Memory B cell (primary cell): ENCODE results near the gene SRCIN1.
"Not testable (repeated sequence)": the region's sequence is repeated elsewhere in the genome, so short reads cannot be mapped to it uniquely, and the experiment has no call there.

Experiments
- ATAC-seq: fragments of 150-1000 bp; cut with Tn5 transposase; 2 replicates; pipeline ENCODE4 v1.10.0; 2021; ENCODE audit warnings: low read depth, mild to moderate bottlenecking, moderate library complexity
- DNase-seq, 2 donors: peaks; one replicate each; pipeline ENCODE4 v3.0.0; 2022; ENCODE audit warnings: low spot score in 2 of 2
- H3K27ac Mint-ChIP-seq: one replicate; pipeline ENCODE4 v1.8.0; 2022; ENCODE audit warnings: mild to moderate bottlenecking, moderate library complexity, mixed read lengths
- H3K27me3 Mint-ChIP-seq: one replicate; pipeline ENCODE4 v1.8.0; 2022; ENCODE audit warnings: mixed read lengths
- H3K36me3 Mint-ChIP-seq: one replicate; pipeline ENCODE4 v1.8.0; 2022; ENCODE audit warnings: mild to moderate bottlenecking, mixed read lengths
- H3K4me1 Mint-ChIP-seq: one replicate; pipeline ENCODE4 v1.8.0; 2022; ENCODE audit warnings: mixed read lengths
- H3K4me3 Mint-ChIP-seq: one replicate; pipeline ENCODE4 v1.8.0; 2022; ENCODE audit warnings: mild to moderate bottlenecking, moderate library complexity, mixed read lengths
- H3K9me3 Mint-ChIP-seq: one replicate; pipeline ENCODE4 v1.8.0; 2022; ENCODE audit warnings: mixed read lengths

SRCIN1 gene, protein sequence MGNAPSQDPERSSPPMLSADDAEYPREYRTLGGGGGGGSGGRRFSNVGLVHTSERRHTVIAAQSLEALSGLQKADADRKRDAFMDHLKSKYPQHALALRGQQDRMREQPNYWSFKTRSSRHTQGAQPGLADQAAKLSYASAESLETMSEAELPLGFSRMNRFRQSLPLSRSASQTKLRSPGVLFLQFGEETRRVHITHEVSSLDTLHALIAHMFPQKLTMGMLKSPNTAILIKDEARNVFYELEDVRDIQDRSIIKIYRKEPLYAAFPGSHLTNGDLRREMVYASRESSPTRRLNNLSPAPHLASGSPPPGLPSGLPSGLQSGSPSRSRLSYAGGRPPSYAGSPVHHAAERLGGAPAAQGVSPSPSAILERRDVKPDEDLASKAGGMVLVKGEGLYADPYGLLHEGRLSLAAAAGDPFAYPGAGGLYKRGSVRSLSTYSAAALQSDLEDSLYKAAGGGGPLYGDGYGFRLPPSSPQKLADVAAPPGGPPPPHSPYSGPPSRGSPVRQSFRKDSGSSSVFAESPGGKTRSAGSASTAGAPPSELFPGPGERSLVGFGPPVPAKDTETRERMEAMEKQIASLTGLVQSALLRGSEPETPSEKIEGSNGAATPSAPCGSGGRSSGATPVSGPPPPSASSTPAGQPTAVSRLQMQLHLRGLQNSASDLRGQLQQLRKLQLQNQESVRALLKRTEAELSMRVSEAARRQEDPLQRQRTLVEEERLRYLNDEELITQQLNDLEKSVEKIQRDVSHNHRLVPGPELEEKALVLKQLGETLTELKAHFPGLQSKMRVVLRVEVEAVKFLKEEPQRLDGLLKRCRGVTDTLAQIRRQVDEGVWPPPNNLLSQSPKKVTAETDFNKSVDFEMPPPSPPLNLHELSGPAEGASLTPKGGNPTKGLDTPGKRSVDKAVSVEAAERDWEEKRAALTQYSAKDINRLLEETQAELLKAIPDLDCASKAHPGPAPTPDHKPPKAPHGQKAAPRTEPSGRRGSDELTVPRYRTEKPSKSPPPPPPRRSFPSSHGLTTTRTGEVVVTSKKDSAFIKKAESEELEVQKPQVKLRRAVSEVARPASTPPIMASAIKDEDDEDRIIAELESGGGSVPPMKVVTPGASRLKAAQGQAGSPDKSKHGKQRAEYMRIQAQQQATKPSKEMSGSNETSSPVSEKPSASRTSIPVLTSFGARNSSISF

DNA sequence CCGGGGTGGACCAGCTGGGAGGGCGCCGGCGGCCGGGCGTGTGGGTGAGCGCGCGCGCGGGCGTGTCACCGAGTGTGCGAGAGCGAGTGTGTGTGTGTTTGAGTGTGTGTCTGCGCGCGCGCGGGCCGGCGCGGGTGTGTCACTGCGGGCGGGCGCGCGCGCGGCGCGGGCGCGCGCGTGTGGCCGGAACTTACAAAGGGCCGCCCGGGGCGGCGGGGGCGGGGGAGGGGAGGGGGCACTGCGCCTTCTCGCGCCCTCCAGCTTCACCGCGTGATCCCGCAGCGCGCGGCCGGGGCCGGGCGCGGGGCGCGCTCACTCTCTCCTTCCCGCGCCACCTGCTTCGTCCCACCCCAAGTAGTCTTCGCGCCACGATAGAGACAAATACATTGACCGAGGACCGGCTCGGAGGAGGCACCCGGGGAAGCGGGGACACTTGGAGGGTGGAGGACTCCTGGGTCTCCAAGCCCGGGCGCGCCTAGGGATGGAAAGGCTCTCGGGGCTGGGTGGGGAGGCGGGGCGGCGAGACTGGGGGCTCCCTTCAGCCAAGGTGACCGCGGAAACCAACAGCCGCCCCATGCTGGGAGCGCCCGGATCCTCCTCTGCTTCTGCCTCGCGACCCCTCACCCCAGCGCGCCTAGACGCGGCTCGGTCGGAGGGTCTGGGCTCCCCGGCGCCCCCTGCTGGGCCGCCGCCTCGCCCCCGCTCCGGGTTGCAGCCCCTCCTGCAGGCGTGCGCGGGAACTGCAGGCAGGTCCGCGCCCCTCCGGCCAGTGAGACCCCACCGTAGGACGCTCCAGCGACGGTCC, at the start of gene SRCIN1:
SRCIN1 (minus strand) TSS at position 112 of the 805 bp plus-strand sequence. CDS start 247 bp downstream, outside the sequence.
- Mint-ChIP-seq H3K4me1 (peaks cover 20% of the 10 kb centered on the region), H3K36me3 (no peaks in the 10 kb centered on the region), H3K4me3 (peak within 1 kb of the TSS; percentile 80), H3K27me3 (peaks cover 30% of the 10 kb centered on the region), H3K9me3 (no peaks in the 10 kb centered on the region), H3K27ac (no peak within 1 kb of the TSS)
- DNase-seq (peak; percentile 35 to 47), ATAC-seq (peak; percentile 55)

- DNase-seq (no peak), ATAC-seq (peak; percentile 38)
- H3K27ac Mint-ChIP-seq: no peak overlapping the region
- no peaks in the 10 kb centered on the region for H3K36me3 Mint-ChIP-seq
- peaks cover 5% of the 10 kb centered on the region for H3K4me1 Mint-ChIP-seq
- H3K9me3 Mint-ChIP-seq: no peaks in the 10 kb centered on the region
- H3K27me3 Mint-ChIP-seq: peaks cover 24% of the 10 kb centered on the region
- H3K4me3 Mint-ChIP-seq: no peak overlapping the region
Observed at GRCh38 chr17:38654411-38655398, 49.0 kb upstream of the SRCIN1 start.

- Mint-ChIP-seq H3K4me3 (no peak overlapping the region), H3K27ac (no peak overlapping the region), H3K9me3 (no peaks in the 10 kb centered on the region), H3K4me1 (peaks cover 5% of the 10 kb centered on the region), H3K36me3 (no peaks in the 10 kb centered on the region), H3K27me3 (peaks cover 21% of the 10 kb centered on the region)
- DNase-seq (no peak), ATAC-seq (peak; percentile 41)
Observed at GRCh38 chr17:38653679-38654078, 47.9 kb upstream of the SRCIN1 start.

GRCh38 chr17:38653230-38653629, 47.5 kb upstream of the SRCIN1 start:
- Mint-ChIP-seq H3K36me3 (no peaks in the 10 kb centered on the region), H3K4me3 (no peak overlapping the region), H3K4me1 (peaks cover 5% of the 10 kb centered on the region), H3K9me3 (no peaks in the 10 kb centered on the region), H3K27me3 (peaks cover 18% of the 10 kb centered on the region), H3K27ac (no peak overlapping the region)
- ATAC-seq (no peak), DNase-seq (no peak)

- H3K4me1 Mint-ChIP-seq, H3K36me3 Mint-ChIP-seq, H3K27ac Mint-ChIP-seq, H3K9me3 Mint-ChIP-seq, H3K4me3 Mint-ChIP-seq, ATAC-seq, H3K27me3 Mint-ChIP-seq, DNase-seq: not testable (repeated sequence)
Observed at GRCh38 chr17:38650653-38651173, 45.0 kb upstream of the SRCIN1 start.

GRCh38 chr17:38637951-38638350, 32.2 kb upstream of the SRCIN1 start:
- Mint-ChIP-seq H3K4me1 (no peaks in the 10 kb centered on the region), H3K36me3 (peaks cover 2% of the 10 kb centered on the region), H3K4me3 (no peak overlapping the region), H3K9me3 (peaks cover 2% of the 10 kb centered on the region), H3K27ac (no peak overlapping the region), H3K27me3 (peaks cover 15% of the 10 kb centered on the region)
- DNase-seq: no peak
- ATAC-seq: no peak

DNA sequence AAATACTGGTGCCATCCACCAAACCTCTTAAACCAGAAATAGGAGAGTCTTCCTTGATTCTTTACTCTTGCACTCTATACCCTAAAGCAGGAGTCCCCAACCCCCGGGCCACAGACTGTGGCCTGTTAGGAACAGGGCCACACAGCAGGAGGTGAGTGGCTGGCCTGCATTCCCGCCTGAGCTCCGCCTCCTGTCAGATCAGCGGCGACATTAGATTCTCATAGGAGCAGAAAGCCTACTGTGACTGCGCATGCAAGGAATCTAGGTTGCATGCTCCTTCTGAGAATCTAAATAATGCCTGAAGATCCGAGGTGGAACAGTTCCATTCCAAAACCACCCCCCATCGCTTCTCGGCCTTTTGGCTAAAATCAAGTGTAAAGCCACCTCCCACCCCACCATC, 30.3 kb upstream of the SRCIN1 start:
- Mint-ChIP-seq H3K27ac (no peak overlapping the region), H3K36me3 (peaks cover 2% of the 10 kb centered on the region), H3K4me3 (no peak overlapping the region), H3K27me3 (peaks cover 15% of the 10 kb centered on the region), H3K4me1 (no peaks in the 10 kb centered on the region), H3K9me3 (peaks cover 2% of the 10 kb centered on the region)
- DNase-seq (no peak), ATAC-seq (no peak)

DNA sequence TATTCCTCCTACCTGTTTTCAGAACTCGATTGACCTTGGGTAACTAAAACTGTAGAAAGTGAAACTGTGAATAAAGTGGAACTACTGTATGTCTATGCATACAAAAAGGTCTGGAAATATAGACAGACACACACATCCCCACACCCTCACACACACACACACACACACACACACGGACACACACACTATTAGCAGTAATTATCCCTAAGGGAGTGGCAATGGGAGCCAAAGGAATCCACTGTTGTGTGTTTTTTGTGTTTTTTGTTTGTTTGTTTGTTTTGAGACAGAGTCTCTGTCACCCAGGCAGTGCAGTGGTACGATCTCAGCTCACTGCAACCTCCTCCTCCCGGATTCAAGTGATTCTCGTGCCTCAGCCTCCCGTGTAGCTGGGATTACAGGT, 26.6 kb upstream of the SRCIN1 start:
- no peak overlapping the region for H3K27ac Mint-ChIP-seq
- no peak overlapping the region for H3K4me3 Mint-ChIP-seq
- DNase-seq (no peak), ATAC-seq (no peak)
- no peaks in the 10 kb centered on the region for H3K9me3 Mint-ChIP-seq
- peaks cover 2% of the 10 kb centered on the region for H3K36me3 Mint-ChIP-seq
- peaks cover 10% of the 10 kb centered on the region for H3K27me3 Mint-ChIP-seq
- H3K4me1 Mint-ChIP-seq: no peaks in the 10 kb centered on the region

GRCh38 chr17:38628441-38628840, 22.7 kb upstream of the SRCIN1 start:
- no peak overlapping the region for H3K4me3 Mint-ChIP-seq

GRCh38 chr17:38627957-38628356, 22.2 kb upstream of the SRCIN1 start:
- Mint-ChIP-seq H3K27me3 (peaks cover 11% of the 10 kb centered on the region), H3K4me1 (peaks cover 5% of the 10 kb centered on the region), H3K4me3 (no peak overlapping the region), H3K36me3 (no peaks in the 10 kb centered on the region), H3K27ac (no peak overlapping the region), H3K9me3 (peaks cover 3% of the 10 kb centered on the region)
- DNase-seq: no peak
- no peak for ATAC-seq

More at GRCh38 chr17:38628441-38628840, 22.7 kb upstream of the SRCIN1 start:
- peaks cover 3% of the 10 kb centered on the region for H3K9me3 Mint-ChIP-seq
- H3K27me3 Mint-ChIP-seq: peaks cover 11% of the 10 kb centered on the region
- H3K36me3 Mint-ChIP-seq: no peaks in the 10 kb centered on the region
- ATAC-seq (no peak), DNase-seq (no peak)
- peaks cover 5% of the 10 kb centered on the region for H3K4me1 Mint-ChIP-seq
- H3K27ac Mint-ChIP-seq: no peak overlapping the region

DNA sequence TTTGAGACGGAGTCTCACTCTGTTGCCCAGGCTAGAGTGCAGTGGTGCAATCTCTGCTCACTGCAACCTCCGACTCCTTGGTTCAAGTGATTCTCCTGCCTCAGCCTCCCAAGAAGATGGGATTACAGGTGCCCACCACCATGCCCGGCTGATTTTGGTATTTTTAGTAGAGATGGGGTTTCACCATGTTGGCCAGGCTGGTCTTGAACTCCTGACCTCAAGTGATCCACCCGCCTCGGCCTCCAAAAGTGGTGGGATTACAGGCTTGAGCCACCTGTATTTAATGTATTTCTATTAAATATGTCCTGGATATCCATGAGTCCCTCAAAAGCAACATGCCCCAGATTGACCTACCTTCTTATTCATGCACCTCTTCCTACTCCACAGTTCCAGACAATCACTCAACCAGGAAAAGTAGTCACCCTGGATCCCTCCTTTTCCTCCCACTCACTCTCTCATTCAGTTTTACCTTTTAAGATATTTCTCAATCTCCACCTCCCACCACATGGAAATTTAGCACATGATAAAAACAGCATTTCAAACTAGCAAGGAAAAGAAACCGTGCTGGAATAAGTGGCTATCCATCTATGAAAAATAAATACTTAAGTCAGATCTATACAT, 21.0 kb upstream of the SRCIN1 start:
- not testable (repeated sequence) for ATAC-seq, H3K36me3 Mint-ChIP-seq, H3K4me3 Mint-ChIP-seq, H3K4me1 Mint-ChIP-seq, H3K9me3 Mint-ChIP-seq, H3K27ac Mint-ChIP-seq, DNase-seq
- H3K27me3 Mint-ChIP-seq: peaks cover 16% of the 10 kb centered on the region

DNA sequence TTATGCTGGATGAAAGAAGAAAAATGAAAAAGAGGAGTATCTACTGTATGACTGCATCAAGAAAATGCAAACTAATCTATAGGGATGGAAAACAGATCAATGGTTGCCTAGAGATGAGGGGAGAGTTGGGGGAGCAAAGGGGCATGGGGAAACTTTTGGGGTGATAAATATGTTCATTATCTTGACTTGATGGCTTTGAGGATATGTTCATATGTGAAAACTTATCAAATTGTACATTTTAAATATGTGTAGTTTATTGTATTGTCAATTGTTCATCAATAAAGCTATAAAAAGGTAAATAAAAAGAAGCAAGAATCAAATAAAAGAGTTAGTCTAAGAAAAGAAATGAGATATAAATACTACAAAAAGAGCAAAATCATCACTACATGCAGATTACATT, 19.7 kb upstream of the SRCIN1 start:
- Mint-ChIP-seq H3K4me3 (no peak overlapping the region), H3K36me3 (no peaks in the 10 kb centered on the region)

More for the DNA sequence above, 19.7 kb upstream of the SRCIN1 start:
- peaks cover 23% of the 10 kb centered on the region for H3K27me3 Mint-ChIP-seq
- ATAC-seq (no peak), DNase-seq (no peak)
- H3K4me1 Mint-ChIP-seq: peaks cover 5% of the 10 kb centered on the region
- peaks cover 3% of the 10 kb centered on the region for H3K9me3 Mint-ChIP-seq
- no peak overlapping the region for H3K27ac Mint-ChIP-seq
